ENCODE measurements around the gene MYADML2. TPM values are rescaled to one million over a fixed set of nuclear protein-coding genes. Genes with fewer than 3 reads are reported as not detected.

The MYADML2 gene
- total RNA-seq, 1 experiment from 2014 or later = 0.22 TPM

DNA sequence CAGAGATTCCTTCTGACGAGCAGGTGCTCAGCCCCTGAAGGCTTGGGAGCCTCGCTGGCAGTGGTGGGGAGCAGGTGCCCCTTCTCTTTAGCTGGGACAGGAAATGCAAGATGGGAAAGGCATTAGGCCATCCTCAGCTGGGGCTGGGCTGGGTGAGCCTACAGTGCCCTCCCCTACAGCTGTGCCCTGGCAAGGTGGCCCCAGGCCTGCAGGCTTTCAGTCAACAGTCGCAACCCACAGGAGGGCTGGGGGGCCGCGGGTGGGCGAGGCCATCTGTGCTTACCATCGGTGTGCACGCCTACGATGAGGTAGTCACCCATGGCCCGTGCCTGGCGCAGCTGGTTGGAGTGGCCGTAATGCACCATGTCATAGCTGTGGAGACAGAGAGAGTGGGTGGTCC lies 37.8 kb downstream of the MYADML2 start:
- Mint-ChIP-seq H3K9me3 (no peaks in the 10 kb centered on the region), H3K4me3 (no peak overlapping the region), H3K36me3 (ENCODE audit: insufficient read depth in 1 of 3, low read depth in 3 of 3) (peaks cover 9 to 27% (median 18%) of the 10 kb centered on the region in 3 experiments; a peak in 6 of 7 replicates), H3K27ac (no peak overlapping the region), H3K27me3 (ENCODE audit: low read depth) (no peaks in the 10 kb centered on the region), H3K4me1 (peaks cover 0 to 2% of the 10 kb centered on the region in 2 experiments; a peak in 2 of 4 replicates)
- no peak overlapping the region for H4K8ac ChIP-seq (replicated peaks; ENCODE audit: insufficient read length, low read depth, low read length)
- no peaks in the 10 kb centered on the region for H3K79me1 ChIP-seq (ENCODE audit: insufficient read depth, low read depth, low read length, poor library complexity, severe bottlenecking)
- TF ChIP-seq CTCF (conservative IDR thresholded peaks at IDR 0.05) = no peak
- no peak overlapping the region for H2AFZ ChIP-seq (ENCODE audit: low read length)
- no peaks in the 10 kb centered on the region for H3K4me1 ChIP-seq (ENCODE audit: insufficient read depth, low read length)
- no peak overlapping the region for H2BK120ac ChIP-seq (ENCODE audit: low read depth, low read length, poor library complexity, severe bottlenecking)
- no peak overlapping the region for H3K9ac ChIP-seq (ENCODE audit: extremely low read depth, insufficient read length, low read length)
- H3K23me2 ChIP-seq (ENCODE audit: insufficient read length, low read depth, low read length, poor library complexity, severe bottlenecking) = peaks cover 6% of the 10 kb centered on the region
- H3K56ac ChIP-seq (ENCODE audit: insufficient read length, low read depth, low read length) = no peak overlapping the region
- no peak overlapping the region for H3K18ac ChIP-seq (ENCODE audit: insufficient read length, low read depth, low read length)
- H3K4ac ChIP-seq (ENCODE audit: low read depth, low read length) = no peak overlapping the region
- DNase-seq = no peak
- H4K91ac ChIP-seq (ENCODE audit: insufficient read length, low read depth, low read length) = no peak overlapping the region
- no peaks in the 10 kb centered on the region for H3K9me3 ChIP-seq (ENCODE audit: control insufficient read depth, low read depth, low read length)
- H3K4me2 ChIP-seq (ENCODE audit: insufficient read depth, insufficient read length, low read length) = no peak overlapping the region
- no peaks in the 10 kb centered on the region for H3K27me3 ChIP-seq (ENCODE audit: insufficient read depth, low read length)
- H3K23ac ChIP-seq (ENCODE audit: insufficient read length, low read depth, low read length) = no peak overlapping the region
- no peak overlapping the region for H4K5ac ChIP-seq (ENCODE audit: insufficient read length, low read depth, low read length)
- no peak overlapping the region for H2BK12ac ChIP-seq (ENCODE audit: insufficient read length, low read depth, low read length)
- H2BK5ac ChIP-seq (ENCODE audit: insufficient read length, low read length) = no peak overlapping the region
- no peak overlapping the region for H3K14ac ChIP-seq (ENCODE audit: insufficient read depth, low read length)
- H3T11ph ChIP-seq (ENCODE audit: low read length) = no peak overlapping the region
- no peak overlapping the region for H3K27ac ChIP-seq (ENCODE audit: insufficient read length, low read depth, low read length)
- no CpG with 5 or more reads among the region's 12 CpGs for whole genome bisulfite sequencing (ENCODE audit: extremely low coverage, insufficient read length, low lambda C conversion rate)
- no peak overlapping the region for H2BK15ac ChIP-seq (ENCODE audit: low read depth, low read length)
- H4K20me1 ChIP-seq (ENCODE audit: control insufficient read depth, insufficient read depth, insufficient read length) = no peaks in the 10 kb centered on the region
- H3K79me2 ChIP-seq (ENCODE audit: insufficient read depth, low read length) = no peaks in the 10 kb centered on the region
- no peak overlapping the region for H2BK20ac ChIP-seq (ENCODE audit: low read depth, low read length, poor library complexity, severe bottlenecking)
- no peak overlapping the region for H2AK5ac ChIP-seq (ENCODE audit: insufficient read length, low read length)

Measured in H9 (cell line).